ENCODE data around the gene PALM2AKAP2.

PALM2AKAP2 gene

DNA sequence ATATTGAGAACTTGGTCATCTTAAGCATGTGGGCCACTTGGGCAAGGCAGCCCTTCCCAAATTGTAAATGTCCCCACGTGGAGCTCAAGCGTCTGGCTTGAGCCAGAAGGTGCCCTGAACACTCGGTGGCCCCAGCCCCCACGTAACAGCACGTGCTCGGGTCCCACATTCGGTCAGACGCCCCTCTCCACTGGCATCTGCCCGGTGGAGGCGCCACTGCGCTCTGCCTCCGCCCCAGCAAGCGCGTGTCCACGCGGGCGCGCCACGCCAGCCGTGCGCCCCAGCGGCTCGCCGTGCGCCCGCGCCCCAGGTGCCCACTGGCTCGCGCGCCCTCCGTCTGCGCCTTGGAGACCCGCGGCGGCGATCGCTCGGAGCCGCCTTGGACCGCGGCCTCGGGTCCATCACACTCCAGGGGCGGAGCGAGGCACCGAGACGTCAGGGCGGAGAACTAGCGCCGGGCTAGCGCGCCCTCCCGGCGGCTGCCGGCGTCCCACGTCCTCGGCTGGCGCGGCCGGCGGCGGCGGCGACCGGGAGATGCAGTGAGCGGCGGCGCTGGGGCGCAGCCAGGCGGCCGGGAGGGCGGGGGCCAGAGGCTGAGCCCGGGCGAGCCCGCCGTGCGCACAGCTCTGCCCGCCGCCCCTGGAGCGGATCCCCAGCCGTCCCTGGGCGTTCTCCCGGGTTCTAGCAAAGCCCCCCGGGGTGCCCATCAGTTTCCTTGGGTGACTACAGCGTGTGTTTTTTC lies at the start of gene PALM2AKAP2:
PALM2AKAP2 (plus strand) TSS at position 488 of the 742 bp plus-strand sequence. CDS start 291 bp downstream, outside the sequence.
- DNase-seq = peak; percentile 23
- H3K36me3 ChIP-seq = no peaks in the 10 kb centered on the region
- TF ChIP-seq, protein P1, sequence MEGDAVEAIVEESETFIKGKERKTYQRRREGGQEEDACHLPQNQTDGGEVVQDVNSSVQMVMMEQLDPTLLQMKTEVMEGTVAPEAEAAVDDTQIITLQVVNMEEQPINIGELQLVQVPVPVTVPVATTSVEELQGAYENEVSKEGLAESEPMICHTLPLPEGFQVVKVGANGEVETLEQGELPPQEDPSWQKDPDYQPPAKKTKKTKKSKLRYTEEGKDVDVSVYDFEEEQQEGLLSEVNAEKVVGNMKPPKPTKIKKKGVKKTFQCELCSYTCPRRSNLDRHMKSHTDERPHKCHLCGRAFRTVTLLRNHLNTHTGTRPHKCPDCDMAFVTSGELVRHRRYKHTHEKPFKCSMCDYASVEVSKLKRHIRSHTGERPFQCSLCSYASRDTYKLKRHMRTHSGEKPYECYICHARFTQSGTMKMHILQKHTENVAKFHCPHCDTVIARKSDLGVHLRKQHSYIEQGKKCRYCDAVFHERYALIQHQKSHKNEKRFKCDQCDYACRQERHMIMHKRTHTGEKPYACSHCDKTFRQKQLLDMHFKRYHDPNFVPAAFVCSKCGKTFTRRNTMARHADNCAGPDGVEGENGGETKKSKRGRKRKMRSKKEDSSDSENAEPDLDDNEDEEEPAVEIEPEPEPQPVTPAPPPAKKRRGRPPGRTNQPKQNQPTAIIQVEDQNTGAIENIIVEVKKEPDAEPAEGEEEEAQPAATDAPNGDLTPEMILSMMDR (IDR thresholded peaks at IDR 0.05; ENCODE audit: low read depth, low read length) = no peak
- peaks cover 96% of the 10 kb centered on the region for H3K27me3 ChIP-seq (ENCODE audit: insufficient read depth, low read depth, severe bottlenecking)
- H3K9me3 ChIP-seq (ENCODE audit: severe bottlenecking) = no peaks in the 10 kb centered on the region
- no peak within 1 kb of the TSS for H3K4me3 ChIP-seq (ENCODE audit: low read depth, low read length)
- no peak within 1 kb of the TSS for H3K27ac ChIP-seq

DNA sequence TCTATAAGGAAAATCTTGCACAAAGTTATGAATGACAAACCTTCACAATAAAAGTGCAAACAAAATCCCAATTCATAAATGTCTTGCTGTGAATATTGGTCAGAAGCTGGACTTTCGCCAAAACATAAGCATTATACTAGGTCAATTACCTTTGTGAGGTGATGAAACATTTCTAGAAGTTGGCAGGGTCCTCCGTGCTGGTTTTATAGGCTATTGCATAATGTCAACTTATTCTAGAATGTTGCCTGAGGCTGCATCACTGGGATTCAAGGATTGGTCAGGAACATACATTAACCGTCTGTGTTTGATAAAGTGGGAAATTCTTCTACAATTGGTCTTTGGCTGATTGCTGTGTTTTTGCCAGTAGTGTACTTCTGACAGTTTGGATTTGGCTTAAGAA lies 49.8 kb upstream of the PALM2AKAP2 start:
- TF ChIP-seq, protein P1 (IDR thresholded peaks at IDR 0.05; ENCODE audit: low read depth, low read length) = no peak
- Histone ChIP-seq H3K36me3 (no peaks in the 10 kb centered on the region), H3K27me3 (ENCODE audit: insufficient read depth, low read depth, severe bottlenecking) (peaks cover 95% of the 10 kb centered on the region), H3K27ac (no peak overlapping the region), H3K4me3 (ENCODE audit: low read depth, low read length) (no peak overlapping the region), H3K9me3 (ENCODE audit: severe bottlenecking) (no peaks in the 10 kb centered on the region)
- no peak for DNase-seq

DNA sequence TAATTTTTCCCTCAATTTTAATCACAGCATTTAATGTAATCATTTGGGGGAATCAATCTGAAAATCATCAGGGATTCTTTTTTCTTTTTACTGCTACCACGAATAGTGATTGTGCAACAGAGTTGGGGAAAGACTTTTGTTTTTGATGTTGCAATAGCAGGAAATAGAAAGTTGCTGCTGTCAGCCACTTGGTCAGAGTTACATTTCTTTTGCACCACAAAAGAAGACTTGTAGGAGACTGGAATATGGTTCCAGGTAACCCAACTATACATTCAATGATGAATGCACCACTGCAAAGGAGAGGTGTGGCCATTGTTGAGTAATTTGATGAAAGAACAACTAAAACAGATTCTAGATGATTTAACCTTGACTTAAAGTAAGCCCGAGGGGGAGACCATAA lies 46.3 kb upstream of the PALM2AKAP2 start:
- H3K36me3 ChIP-seq = no peaks in the 10 kb centered on the region
- H3K9me3 ChIP-seq (ENCODE audit: severe bottlenecking) = no peaks in the 10 kb centered on the region
- TF ChIP-seq, protein P1 (IDR thresholded peaks at IDR 0.05; ENCODE audit: low read depth, low read length) = no peak
- H3K4me3 ChIP-seq (ENCODE audit: low read depth, low read length) = no peak overlapping the region
- DNase-seq = no peak
- H3K27me3 ChIP-seq (ENCODE audit: insufficient read depth, low read depth, severe bottlenecking) = peaks cover 97% of the 10 kb centered on the region
- H3K27ac ChIP-seq = no peak overlapping the region

DNA sequence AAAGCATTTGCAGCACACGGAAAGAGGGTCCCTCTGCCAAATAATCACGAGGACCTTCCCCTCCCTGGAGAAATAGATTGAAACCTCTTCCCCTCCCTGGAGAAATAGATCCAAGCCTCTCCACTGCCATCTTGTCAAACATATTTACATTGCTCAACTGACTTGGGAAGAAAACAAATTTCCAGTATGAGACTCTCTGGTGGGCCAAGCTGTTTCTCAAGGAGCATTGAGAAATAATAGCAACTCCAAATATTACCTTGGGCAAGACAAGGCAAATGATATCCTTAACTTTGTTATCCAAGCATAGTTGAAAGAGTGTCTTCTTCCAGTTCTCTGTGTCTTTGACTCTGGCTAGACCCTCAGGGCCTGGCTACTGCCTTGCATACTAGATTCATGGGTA lies 45.2 kb upstream of the PALM2AKAP2 start:
- TF ChIP-seq, protein P1 (IDR thresholded peaks at IDR 0.05; ENCODE audit: low read depth, low read length) = no peak
- no peak overlapping the region for H3K4me3 ChIP-seq (ENCODE audit: low read depth, low read length)
- peaks cover 97% of the 10 kb centered on the region for H3K27me3 ChIP-seq (ENCODE audit: insufficient read depth, low read depth, severe bottlenecking)
- no peak overlapping the region for H3K27ac ChIP-seq
- no peak for DNase-seq
- no peaks in the 10 kb centered on the region for H3K9me3 ChIP-seq (ENCODE audit: severe bottlenecking)
- no peaks in the 10 kb centered on the region for H3K36me3 ChIP-seq

DNA sequence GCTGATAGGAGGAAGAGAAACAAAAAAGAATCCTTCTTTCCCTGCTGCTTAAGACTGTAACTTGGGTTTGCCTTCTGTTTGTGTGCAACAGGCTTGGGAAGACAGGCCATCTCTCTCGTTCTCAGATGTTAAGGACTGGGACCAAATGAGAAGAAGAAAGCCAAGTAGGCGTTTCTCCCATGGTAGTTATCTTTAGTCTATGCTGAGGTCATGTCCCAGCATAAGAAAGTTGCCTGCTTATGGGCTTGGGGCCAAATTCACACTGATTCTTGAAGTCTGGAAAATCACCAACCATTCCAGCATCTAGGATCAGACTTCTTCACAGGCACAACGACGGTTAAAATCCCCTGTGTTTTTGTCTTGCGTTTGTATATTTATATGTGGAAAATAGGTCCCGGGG lies 44.2 kb upstream of the PALM2AKAP2 start:
- Histone ChIP-seq H3K27ac (no peak overlapping the region), H3K27me3 (ENCODE audit: insufficient read depth, low read depth, severe bottlenecking) (peaks cover 97% of the 10 kb centered on the region), H3K36me3 (no peaks in the 10 kb centered on the region), H3K9me3 (ENCODE audit: severe bottlenecking) (no peaks in the 10 kb centered on the region), H3K4me3 (ENCODE audit: low read depth, low read length) (no peak overlapping the region)
- DNase-seq = no peak
- TF ChIP-seq, protein P1 (IDR thresholded peaks at IDR 0.05; ENCODE audit: low read depth, low read length) = no peak

DNA sequence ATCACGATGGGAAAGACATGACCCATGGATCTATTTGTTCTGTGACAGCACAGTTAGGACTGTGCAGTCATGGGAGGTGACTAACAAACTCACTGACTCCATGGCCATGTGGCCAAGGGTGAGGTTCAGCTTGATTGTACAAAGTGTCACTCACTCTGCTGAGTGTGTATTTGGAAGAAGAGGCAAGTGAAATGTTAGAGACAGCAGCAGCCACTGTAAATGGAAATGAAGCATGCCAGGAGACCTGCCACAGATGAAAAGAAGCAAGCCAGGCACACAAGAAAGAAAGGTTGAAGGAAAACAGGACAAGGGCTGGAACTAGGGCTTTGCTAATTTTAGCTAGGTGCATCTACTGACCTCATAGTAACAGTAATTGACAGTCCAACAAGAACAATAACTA lies 42.7 kb upstream of the PALM2AKAP2 start:
- H3K9me3 ChIP-seq (ENCODE audit: severe bottlenecking) = no peaks in the 10 kb centered on the region
- H3K4me3 ChIP-seq (ENCODE audit: low read depth, low read length) = no peak overlapping the region
- peaks cover 98% of the 10 kb centered on the region for H3K27me3 ChIP-seq (ENCODE audit: insufficient read depth, low read depth, severe bottlenecking)
- H3K36me3 ChIP-seq = no peaks in the 10 kb centered on the region
- DNase-seq = no peak
- no peak overlapping the region for H3K27ac ChIP-seq
- TF ChIP-seq, protein P1 (IDR thresholded peaks at IDR 0.05; ENCODE audit: low read depth, low read length) = no peak

Data from WERI-Rb-1 (cell line).